ENCODE results near the gene FRMD8.

Gene FRMD8

DNA sequence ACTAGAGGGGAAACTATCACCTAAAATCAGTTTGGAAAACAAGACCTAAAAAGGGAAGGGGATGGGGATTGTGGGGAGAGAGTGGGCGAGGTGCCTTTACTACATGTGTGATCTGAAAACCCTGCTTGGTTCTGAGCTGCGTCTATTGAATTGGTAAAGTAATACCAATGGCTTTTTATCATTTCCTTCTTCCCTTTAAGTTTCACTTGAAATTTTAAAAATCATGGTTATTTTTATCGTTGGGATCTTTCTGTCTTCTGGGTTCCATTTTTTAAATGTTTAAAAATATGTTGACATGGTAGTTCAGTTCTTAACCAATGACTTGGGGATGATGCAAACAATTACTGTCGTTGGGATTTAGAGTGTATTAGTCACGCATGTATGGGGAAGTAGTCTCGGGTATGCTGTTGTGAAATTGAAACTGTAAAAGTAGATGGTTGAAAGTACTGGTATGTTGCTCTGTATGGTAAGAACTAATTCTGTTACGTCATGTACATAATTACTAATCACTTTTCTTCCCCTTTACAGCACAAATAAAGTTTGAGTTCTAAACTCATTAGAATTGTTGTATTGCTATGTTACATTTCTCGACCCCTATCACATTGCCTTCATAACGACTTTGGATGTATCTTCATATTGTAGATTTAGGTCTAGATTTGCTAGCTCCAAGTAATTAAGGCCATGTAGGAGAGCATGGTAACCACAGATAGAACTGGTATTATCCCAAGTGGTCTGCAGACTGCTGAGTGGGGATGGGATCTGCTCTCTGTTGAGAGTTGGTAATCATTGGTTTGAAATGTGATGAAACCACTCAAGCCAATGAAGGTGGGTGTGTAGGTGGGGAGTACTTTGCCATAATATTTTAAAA, 39.8 kb downstream of the FRMD8 start:
- peak; percentile 85 for DNase-seq

DNA sequence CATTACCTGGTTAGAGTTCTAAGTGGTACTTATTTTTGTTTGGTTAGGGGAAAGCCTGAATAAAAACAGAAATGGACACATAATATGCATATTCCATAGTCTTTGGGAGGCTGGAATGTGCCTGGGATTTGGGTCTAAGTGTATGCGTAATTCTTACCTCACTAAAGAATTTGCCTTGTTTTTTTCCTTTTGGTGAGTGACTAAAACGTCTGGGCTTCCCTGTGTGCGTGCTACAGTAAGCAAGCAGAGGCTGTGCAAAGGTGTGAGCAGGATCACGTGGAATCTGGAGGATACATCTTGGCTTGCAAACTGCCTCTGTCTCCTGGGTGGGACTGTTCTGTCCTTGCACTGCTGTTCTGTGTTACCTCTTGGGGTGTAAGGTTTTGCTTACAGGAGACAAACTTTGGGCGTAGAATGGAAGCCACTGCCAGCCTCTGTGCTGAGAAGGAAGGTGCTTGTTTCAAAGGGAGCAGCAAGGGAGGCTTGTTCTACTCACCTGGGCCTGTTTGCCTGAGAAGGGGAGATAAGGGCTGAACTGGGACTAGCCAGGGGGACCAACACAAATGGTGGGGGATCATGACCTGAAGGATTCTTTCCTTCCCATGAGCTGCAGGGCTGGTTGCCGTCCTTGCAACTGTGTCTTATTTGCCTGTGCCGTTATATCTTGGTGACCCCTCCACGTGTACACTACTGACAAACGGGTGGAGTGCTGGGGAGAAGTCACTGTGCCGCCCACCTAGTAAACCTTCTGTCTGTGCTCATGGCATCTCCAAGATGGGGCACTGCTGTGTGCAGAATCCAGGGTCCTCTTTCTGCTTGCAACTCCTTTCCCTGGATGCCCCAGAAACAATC, 40.6 kb downstream of the FRMD8 start:
- peak; percentile 77 for DNase-seq

DNA sequence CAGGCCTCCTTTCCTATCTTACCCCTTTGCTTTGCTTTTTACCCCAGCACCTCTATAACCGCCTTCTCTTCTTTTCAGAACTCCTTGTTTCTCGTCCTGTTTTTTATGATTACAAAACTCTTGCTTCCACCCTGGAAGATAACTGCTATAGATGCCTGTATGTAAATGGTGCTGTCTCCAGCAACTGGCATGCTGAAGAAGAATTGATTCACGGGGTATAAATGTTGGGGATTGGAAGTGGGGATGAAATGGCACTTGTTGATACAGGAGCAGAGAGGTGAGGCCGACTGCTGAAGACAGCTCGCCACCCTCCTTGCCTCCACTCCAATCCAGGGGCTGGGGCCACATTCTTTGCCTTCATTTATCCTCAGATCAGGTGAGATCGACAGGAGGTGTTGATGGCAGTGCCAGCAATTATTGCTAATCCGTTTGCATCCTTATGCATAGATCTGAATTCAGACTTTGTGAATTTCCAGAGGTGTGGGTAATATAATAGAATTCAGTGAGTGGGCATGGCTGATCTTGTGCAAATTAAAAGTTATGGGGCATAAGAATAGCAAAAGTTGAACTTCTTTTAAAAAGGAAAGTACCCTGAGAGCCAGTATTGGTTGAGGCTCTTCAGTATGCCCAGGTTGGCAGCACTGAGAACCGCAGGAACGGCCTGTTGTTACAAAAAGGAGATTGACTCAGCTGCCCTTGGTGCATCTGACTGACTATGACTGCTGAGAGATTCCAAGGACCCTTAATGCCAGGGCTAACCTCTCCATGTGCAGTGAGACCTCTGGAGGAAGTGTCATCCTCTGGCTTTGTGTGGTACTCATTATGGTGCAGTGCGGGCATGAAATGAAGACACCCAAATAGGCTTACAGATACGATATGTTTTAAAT, 41.5 kb downstream of the FRMD8 start:
- DNase-seq: peak; percentile 74

DNA sequence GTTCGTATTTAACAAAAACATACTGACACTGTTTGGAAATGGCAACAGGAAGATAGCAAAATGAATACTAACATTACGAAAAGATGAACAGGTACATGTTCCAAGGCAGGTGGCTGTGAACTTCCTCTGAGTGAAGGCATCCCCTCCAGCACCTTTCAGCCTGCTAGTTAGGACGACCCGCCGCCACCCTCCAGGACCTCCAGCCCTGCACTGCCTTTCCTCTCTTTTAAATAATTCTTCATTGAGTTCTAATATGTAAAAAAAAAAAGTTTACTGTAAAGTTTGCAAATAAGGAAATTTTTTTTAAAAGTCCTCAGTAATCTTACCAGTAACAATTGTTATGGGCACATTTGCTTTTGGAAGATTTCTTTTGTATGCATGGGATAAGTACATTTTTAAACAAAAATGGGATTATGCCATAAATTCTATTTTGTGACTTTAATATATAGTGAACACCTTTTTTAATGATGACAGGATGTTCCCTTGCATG, 42.2 kb downstream of the FRMD8 start:
- no peak for DNase-seq

DNA sequence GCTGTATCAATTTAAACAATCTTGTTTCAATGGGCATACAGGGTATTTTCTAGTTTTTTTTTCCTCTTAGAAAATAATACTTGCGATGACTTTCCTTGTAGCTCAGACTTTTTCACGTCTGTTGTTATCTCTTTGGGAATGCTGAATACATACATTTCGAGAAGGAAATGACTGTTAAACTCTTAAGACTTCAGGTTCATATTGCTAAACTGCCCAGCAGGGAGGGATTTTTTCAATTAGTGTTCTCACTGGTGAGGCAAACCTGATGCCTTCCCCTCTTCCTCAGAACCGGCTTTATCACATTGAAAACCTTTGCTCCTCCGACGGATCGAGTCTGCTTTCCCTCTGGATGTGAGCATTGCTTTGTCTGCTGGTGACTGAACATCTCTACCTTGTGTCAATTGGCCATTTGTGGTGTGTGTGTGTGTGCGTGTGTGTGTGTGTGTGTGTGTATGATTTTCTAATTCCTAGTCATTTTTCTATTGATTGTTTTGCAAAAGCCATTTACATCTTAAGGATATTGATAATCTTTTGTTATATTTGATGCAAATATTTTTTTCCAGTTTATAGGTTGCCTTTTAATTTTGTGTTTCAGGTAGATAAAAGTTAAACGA, 42.7 kb downstream of the FRMD8 start:
- DNase-seq: peak; percentile 61

DNA sequence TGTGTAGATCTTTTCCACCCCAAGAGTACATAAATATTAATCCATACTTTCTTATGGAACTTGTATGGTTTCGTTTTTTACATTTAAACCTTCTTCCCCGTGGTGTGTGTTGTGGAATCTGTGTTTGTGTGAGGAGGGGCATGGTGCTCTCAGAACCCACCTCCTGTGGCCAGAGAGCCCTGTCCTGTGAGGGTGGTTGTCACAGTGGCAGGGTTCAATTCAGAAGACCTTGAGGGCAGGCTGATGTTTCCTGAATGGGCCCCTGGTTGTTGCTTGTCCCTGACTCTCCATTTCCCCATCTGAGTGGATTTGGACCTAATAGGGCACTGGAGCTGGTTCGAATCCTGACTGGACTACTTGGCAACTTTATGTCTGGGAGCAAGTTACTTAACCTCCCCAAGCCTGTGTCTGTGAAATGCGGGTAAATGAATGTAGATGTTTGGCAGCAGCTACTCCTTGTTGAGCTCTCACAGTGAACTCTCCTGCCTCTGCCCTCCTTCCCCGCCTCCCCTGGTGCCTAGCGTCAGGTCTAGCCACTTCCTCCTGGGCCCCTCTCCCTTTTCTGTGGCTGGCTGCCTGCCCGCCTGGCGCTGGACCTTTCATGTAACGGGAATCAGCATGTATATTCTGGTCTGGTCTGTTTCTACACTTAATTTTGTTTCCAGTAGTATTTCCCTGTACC, 43.4 kb downstream of the FRMD8 start:
- peak; percentile 80 for DNase-seq

DNA sequence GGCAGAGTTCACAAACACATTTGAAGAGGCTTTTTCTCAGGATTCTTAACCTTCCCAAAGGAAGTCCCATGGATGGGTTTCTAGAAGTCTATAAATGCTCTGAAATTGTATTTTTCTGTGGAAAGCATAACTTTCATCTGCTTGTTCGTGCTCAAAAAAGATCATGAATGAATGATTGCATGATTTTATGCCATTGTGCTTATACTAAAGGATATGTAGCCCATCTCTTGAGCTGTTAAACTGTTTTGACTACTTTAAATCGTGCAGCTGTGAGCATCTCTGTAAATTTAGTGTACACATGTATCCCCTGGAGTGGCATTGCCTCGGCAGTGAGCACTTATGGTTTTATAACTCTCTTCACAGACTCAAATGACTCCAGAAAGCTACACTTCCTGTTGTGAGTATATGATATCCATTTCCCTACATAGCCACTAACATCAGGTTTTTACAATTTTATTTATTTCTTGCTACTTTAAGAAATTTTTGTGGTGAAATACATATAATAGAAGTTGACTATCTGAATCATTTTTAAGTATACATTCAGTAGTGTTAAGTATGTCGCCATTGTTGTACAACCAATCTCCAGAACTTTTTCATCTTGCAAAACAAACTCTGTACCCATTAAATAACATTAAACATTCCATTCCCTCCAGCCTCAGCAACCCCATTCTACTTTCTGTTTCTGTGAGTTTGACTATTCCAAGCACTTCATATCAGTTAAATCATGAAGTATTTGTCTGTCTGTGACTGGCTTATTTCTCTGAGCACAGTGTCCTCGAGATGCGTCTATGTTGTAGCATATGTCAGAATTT, 44.2 kb downstream of the FRMD8 start:
- DNase-seq: peak; percentile 61

DNA sequence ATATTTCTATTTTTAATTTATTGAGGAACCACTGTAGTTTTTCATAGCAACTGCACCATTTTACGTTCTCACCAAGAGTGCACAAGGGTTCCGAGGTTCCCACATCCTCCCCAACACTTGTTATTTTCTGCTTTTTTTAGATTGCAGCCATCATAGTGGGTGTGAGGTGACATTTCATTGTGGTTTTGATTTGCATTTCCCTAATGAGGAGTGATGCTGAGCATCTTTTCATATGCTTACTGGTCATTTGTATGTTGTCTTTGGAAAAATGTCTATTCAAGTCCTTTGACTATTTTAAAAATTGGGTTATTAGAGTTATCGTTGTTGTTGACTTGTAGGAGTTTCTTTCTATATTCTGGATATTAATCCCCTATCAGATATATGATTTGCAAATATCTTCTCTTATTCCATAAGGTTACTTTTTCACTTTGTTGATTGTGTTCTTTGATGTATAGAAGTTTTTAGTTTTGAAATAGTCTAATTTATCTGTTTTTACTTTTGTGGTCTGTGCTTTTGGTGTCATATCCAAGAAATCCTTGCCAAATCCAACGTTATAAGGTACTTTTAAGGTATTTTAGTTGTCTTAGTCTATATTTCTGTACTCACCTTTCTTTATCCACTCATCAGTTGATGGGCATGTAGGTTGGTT, 45.1 kb downstream of the FRMD8 start:
- peak; percentile 81 for DNase-seq

DNA sequence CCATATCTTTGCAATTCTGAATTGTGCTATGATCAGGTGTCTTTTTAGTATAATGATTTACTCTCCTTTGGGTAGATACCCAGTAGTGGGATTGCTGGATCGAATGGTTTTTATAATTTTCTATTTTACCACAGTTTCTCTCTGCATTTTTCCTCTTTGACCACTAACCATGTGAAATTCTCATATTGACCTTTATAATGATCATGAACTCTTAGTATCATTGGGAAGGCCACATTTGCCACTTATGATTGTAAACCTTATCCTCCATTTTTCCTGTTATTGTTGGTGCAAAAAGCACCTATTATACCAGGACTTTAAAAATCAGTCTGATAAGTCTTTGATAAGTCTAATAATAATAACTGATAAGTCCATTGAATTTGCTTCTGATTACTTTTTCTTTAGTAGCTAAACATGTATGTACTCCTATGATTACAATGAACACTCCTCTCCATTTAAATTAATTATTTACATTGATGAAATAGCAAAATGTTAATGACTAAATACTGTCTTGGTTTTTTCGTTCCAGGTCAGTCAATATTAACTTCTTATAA, 45.7 kb downstream of the FRMD8 start:
- no peak for DNase-seq

DNA sequence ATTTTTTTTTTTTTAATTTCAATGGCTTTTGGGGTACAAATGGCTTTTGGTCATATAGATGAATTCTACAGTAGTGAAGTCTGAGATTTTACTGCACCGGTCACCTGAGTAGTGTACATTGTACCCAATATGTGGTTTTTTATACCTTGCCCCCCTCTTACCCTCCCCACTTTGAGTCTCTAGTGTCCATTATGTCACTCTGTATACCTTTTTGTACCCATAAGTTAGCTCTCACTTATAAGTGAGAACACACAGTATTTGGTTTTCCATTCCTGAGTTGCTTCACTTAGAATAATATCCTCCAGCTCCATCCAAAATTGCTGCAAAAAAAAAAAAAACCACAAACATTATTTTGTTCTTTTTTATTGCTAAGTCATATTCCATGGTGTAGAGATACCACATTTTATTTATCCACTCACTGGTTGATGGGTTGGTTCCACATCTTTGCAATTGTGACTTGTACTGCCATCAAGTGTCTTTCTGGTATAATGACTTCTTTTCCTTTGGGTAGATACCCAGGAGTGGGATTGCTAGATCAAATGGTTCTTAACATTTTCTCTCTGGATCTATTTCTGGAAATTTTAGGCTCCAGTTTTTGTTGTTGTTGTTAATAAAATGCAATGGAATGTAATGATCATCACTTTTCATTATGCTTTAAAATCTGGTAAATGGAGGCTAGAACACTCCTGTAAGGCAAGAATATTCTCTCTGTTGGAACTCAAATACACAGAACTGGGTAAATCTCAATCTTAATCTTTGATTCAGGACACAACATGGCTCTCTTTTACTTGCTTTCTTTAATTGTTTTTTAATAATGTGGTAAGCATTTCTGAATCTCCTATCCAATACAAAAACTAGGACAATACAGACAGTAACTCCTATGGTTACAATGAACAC, 46.5 kb downstream of the FRMD8 start:
- peak; percentile 68 for DNase-seq

DNA sequence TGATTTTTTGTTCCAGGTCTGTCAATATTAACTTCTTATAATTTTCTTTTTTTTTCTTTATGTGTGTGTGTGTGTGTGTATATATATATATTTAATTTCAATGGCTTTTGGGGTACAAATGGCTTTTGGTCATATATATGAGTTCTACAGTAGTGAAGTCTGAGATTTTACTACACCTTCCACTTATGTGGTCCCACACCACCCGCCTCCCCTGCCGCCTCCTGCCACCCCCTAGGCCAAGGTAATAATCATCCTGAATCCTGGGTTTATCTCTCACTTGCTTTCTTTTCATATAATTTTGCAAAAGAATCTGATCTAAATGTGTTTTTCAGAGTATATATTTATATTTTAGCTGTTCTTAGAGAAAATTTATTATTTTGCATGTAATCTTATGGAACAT, 47.2 kb downstream of the FRMD8 start:
- DNase-seq: no peak

DNA sequence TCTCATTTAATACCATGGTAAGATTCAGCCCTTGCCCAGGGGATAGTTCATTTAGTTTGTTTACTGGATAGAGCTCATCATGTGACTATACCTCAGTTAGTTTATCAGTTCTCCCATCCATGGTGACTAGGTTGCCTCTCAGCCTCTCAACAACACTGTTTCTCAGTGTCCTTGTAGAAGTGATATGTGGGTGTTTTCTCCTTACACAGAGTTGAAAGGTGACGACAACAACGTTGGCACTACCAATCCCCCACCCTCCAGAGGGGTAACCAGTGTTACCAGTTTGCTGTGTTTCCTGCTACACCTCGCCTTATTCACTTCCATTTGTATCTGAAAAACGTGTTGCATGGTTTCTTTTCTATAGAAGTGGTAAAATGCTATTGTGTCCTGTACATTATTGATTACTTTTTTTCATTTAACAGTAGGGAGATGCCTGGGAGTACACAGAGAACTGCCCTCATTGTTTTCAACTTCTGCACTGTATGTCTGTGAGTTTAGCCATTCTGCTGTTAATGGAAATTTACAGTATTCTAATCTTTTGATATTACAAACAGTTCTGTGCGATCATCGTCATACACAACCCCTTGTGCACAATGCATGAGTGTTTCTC, 47.7 kb downstream of the FRMD8 start:
- peak; percentile 36 for DNase-seq

DNA sequence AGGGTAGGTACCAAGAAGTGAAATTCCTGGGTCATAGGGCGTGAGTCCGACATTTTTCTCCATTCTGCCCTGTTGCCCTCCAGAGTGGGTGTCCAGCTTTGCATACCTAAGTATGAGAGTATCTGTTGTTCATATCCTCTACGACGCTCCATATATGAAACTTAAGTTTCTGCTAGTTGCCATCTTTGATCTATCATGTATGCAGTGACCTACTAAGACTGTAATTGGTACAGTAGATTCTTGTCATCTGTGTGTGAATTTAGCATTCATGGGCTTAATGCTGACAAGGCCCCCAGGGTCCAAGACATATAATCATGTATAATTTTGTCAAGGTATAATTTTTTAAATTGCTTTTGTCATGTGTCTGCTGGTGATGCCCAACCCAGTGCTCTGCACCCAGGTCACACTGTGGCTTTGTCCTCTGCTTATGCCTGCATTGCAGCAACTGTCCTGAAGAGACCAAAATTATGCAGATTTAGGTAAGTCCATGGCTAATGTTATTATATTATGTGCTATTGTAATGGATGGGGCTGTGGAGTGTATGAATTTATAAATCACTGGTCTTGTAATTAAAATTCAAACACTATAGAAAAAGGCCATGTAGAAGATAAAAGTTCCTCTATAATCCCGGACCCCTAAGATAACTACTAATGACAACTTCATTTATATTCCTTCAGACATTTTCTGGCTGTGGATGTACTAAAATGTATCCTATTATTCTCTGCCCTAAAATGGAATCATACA, 48.4 kb downstream of the FRMD8 start:
- DNase-seq: peak; percentile 21

DNA sequence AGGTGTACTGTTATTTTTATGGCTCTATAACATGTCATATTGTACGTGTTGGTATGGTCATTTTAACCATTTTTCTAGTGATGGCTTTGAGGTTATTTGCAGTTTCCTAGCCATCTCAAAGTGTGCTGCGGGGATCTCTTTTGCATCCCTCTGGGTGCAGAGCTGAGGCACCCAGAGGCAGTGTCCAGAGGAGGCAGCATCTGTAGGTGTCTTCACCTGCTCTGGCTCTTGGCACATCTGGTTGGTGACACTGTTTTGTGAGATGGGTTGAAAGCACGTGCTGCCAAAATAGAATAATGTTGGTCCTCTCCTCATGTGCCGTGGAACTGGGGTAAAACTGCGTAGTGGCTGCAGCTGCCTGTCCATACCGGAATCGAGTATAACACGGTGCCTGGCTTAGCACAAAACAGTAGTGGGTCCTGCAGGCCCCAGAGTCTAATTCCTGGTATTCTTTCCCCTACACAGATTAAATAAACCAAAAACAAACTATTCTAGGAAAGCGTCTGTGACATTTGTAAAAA, 49.0 kb downstream of the FRMD8 start:
- DNase-seq: peak; percentile 18

DNA sequence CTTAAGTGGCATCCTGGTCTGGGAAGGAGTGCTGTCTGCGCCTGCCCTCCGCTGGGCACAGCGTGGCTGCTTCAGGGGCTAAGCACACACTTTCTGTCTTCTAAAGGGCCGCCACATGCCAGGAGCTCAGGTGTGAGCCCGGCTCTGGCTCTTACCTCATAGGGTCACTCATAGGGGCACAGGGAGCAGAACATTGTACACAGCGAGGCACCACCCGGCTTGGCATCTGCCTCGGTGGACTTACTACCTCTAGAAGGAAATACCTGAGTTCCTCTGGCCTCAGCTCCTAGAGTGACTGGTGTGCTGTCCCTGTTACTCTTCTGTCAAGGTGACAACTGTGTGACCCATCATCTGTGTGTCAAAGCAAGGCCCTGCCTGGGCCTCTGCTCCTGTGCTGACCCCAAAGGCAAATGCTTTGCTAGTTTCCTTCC, 49.6 kb downstream of the FRMD8 start:
- no peak for DNase-seq

DNA sequence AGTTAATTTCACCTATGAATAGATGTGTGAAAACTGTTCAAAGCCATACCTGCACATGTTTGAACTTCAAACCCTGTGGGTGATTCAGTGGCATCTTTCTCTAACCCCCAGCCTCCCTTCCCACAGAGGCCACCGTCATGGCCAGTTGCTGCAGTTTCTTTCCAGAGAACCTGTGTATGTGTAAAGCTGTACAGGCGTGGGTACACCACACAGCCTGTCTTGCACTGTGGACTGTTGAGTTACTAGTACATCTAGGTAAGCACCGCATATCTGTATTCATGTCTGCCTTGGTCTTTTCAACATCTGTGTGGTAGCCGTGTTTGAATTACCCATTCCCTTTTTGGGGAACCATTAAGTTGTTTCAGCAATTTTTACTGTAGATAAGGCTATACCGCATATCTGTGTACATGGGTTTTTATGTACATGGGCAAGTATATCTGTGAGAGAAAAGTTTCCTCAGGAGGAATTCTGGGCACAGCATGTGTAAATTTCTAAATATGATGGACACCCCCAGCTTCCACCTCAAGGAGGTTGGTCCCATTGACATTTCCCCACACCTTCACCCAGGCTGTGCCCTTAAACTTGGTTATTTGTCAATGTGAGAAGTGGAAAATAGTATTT, 50.1 kb downstream of the FRMD8 start:
- DNase-seq: peak; percentile 28

Measured in CD4-positive, alpha-beta T cell treated with Interleukin-21 for 1 hour (primary cell).